HEK293T (cell line): ENCODE measurements around the gene TBCC.

ENCODE experiments used
- CTCF ChIA-PET: fragments of 350-600 bp; formaldehyde crosslinking; extraction: SDS; loops from one replicate; lab custom pipeline; 2021; ENCODE audit warnings: antibody characterized with exemption, inconsistent platforms; lab: Yijun Ruan, JAX
- POLR2A ChIA-PET: fragments of 350-600 bp; formaldehyde crosslinking; extraction: SDS; loops from one replicate; lab custom pipeline; 2020; ENCODE audit warnings: antibody characterized with exemption, inconsistent platforms; lab: Yijun Ruan, JAX
- DNase-seq: peaks from one replicate; pipeline ENCODE4 v3.0.0; 2012; ENCODE audit warnings: mixed read lengths; ENCODE audit errors: extremely low spot score
- ARNT ChIP-seq: fragments of 450-650 bp; IDR thresholded peaks from 2 replicates; pipeline ENCODE4 v1.6.1; 2017; ENCODE audit warnings: mild to moderate bottlenecking
- BHLHE40 ChIP-seq: fragments of 450-650 bp; IDR thresholded peaks from 2 replicates; pipeline ENCODE4 v1.6.1; 2016; ENCODE audit warnings: mild to moderate bottlenecking, moderate library complexity, borderline replicate concordance
- CTBP1 ChIP-seq: fragments of 450-650 bp; IDR thresholded peaks from 2 replicates; pipeline ENCODE4 v1.6.1; 2016; ENCODE audit warnings: borderline replicate concordance
- ELF4 ChIP-seq: fragments of 450-650 bp; IDR thresholded peaks from 2 replicates; pipeline ENCODE4 v1.6.1; 2017; ENCODE audit warnings: antibody characterized with exemption
- FOXA1 ChIP-seq: fragments of 450-650 bp; IDR thresholded peaks from 2 replicates; pipeline ENCODE4 v1.6.1; 2016; ENCODE audit warnings: mild to moderate bottlenecking
- FOXK2 ChIP-seq: fragments of 450-650 bp; IDR thresholded peaks from 2 replicates; pipeline ENCODE4 v1.6.1; 2016; ENCODE audit warnings: mild to moderate bottlenecking
- FOXM1 ChIP-seq: fragments of 450-650 bp; IDR thresholded peaks from 2 replicates; pipeline ENCODE4 v1.6.1; 2017; ENCODE audit warnings: mild to moderate bottlenecking, borderline replicate concordance
- HDGF ChIP-seq: fragments of 450-650 bp; IDR thresholded peaks from 2 replicates; pipeline ENCODE4 v1.6.1; 2017; ENCODE audit warnings: antibody characterized with exemption, borderline replicate concordance
- L3MBTL2 ChIP-seq: fragments of 450-650 bp; conservative IDR thresholded peaks from 2 replicates; pipeline ENCODE4 v1.6.1; 2016; ENCODE audit warnings: mild to moderate bottlenecking
- LEF1 ChIP-seq: fragments of 450-650 bp; IDR thresholded peaks from 2 replicates; pipeline ENCODE4 v1.6.1; 2017; ENCODE audit warnings: mild to moderate bottlenecking, borderline replicate concordance
- NFRKB ChIP-seq: fragments of 450-650 bp; IDR thresholded peaks from 2 replicates; pipeline ENCODE4 v1.6.1; 2016; ENCODE audit warnings: mild to moderate bottlenecking, moderate library complexity
- PKNOX1 ChIP-seq: fragments of 450-650 bp; IDR thresholded peaks from 2 replicates; pipeline ENCODE4 v1.6.1; 2016
- SP1 ChIP-seq: fragments of 450-650 bp; IDR thresholded peaks from 2 replicates; pipeline ENCODE4 v1.6.1; 2017
- SUZ12 ChIP-seq: fragments of 450-650 bp; IDR thresholded peaks from 2 replicates; pipeline ENCODE4 v1.6.1; 2016; ENCODE audit warnings: mild to moderate bottlenecking
- TARDBP ChIP-seq: fragments of 450-650 bp; IDR thresholded peaks from 2 replicates; pipeline ENCODE4 v1.6.1; 2016
- ZNF384 ChIP-seq: fragments of 450-650 bp; IDR thresholded peaks from 2 replicates; pipeline ENCODE4 v1.6.1; 2016

Gene TBCC

DNA sequence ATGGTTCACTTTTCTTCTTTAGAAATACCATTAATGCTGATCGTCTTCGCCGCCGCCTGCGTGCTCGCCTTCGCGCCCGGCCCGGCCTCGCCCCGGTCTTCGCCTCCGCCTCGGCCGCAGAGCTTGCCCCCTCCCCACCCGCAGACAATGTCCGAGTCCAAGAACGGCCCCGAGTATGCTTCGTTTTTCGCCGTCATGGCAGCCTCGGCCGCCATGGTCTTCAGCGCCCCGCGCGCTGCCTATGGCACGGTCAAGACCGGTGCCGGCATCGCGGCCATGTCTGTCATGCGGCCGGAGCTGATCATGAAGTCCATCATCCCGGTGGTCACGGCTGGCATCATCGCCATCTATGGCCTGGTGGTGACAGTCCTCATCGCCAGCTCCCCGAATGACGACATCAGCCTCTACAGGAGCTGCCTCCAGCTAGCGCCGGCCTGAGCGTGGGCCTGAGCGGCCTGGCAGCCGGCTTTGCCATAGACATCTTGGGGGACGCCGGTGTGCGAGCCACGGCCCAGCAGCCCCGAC is 18.8 kb downstream of the TBCC start:
- POLR2A ChIA-PET: interaction anchor here (1.7 to 2.9 kb wide), 4 partner anchors 19 to 152 kb away, joined by 5 to 16 read pairs (median 6); partner anchors contain the start of genes RPL7L1 and TBCC
- no peak for TF ChIP-seq BHLHE40
- no peak for TF ChIP-seq FOXA1
- no peak for TF ChIP-seq ELF4
- TF ChIP-seq FOXK2: no peak
- no peak for TF ChIP-seq TARDBP
- TF ChIP-seq CTBP1: no peak
- no peak for TF ChIP-seq LEF1
- no peak for TF ChIP-seq PKNOX1
- no peak for TF ChIP-seq SP1
- TF ChIP-seq HDGF: no peak
- TF ChIP-seq FOXM1: no peak
- TF ChIP-seq ZNF384: no peak
- no peak for TF ChIP-seq SUZ12
- TF ChIP-seq ARNT: no peak
- no peak for TF ChIP-seq NFRKB
- TF ChIP-seq L3MBTL2: no peak
- DNase-seq: no peak
- CTCF ChIA-PET: interaction anchor here (0.6 to 3.0 kb wide), 4 partner anchors 15 to 65 kb away, joined by 4 to 17 read pairs (median 6); no protein-coding TSS in a partner anchor

DNA sequence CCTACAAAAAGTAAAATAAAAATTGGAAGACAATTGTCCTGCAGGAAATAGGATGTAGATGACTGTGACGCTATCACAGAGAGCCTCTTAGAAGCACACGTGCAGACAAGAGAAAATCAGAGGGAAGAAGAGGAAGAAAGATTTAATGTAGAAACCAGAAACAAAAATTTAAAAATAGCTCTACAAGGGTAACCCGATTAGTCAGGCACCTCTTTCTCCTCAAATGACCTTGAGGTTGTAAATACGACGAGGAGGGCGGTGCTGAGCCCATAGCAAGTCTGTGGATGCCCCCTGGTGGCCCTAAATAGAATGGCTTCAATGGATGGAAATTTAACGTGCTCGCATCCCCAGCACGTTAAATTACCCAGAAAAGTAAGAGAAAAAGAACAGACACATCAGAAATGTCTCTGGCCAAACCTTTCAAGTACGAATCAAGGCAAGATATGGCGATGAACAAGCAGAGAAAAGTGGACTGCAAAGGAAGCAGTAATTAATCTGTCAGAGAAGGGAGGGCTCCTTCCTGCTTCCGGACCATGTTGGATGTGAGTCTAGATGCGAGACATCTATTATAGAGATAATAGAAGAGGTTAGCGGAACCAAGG is 19.3 kb downstream of the TBCC start:
- ChIA-PET POLR2A (interaction anchor here (1.0 to 2.9 kb wide), 5 partner anchors 19 to 153 kb away, joined by 3 to 16 read pairs (median 5); partner anchors contain the start of genes RPL7L1 and TBCC), CTCF (interaction anchor here (0.7 to 3.0 kb wide), 8 partner anchors 9 to 147 kb away, joined by 3 to 17 read pairs (median 3); no protein-coding TSS in a partner anchor)
- peak; percentile 76 for DNase-seq
- TF ChIP-seq SUZ12 (no peak), NFRKB (no peak), L3MBTL2 (no peak), LEF1 (no peak), TARDBP (no peak), FOXA1 (no peak), HDGF (no peak)

DNA sequence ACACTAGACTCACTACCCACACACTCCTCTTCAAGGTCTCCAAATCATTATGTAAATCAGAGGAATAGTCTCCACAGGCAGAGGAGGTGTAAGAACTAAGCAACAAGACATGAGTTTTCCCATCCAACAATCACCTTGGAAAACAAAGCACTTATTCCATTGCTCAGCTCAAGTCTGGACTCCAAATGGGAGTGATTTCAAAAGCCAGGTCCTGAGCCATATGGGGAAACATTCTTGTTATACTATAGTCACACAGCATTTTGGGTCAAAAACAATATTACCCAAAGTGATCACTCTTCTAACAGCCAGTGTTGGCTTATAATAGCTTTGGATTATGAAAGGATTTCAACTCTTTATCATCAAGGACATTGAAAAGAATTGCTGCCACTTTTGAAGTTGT is 19.9 kb downstream of the TBCC start:
- POLR2A ChIA-PET: interaction anchor here (1.0 to 2.9 kb wide), 5 partner anchors 20 to 154 kb away, joined by 3 to 16 read pairs (median 5); partner anchors contain the start of genes RPL7L1 and TBCC
- TF ChIP-seq NFRKB (no peak), TARDBP (no peak), BHLHE40 (no peak), FOXM1 (no peak), HDGF (no peak), ARNT (no peak), ELF4 (no peak), SP1 (no peak), LEF1 (no peak), SUZ12 (no peak), L3MBTL2 (no peak)
- CTCF ChIA-PET: interaction anchor here (0.6 to 3.0 kb wide), 12 partner anchors 10 to 178 kb away, joined by 3 to 17 read pairs (median 3); no protein-coding TSS in a partner anchor
- no peak for DNase-seq

DNA sequence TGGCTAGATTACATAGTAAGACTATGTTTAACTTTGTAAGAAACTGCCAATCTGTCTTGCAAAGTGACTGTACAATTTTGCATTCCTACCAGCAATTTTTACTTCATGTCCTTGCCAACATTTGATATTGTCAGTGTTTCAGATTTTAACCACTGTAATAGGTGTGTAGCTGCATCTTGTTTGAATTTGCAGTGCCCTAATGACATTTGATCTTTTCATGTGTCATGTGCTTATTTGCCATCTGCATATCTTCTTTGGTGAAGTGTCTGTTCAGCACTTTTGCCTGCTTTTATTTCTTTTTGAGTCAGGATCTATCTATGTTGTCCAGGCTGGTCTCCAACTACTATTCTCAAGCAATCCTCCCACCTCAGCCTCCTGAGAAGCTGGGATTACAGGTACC is 21.1 kb downstream of the TBCC start:
- POLR2A ChIA-PET: interaction anchor here (2.9 kb wide), 1 partner anchor 155 kb away, joined by 16 read pairs; the partner anchor contains the start of gene RPL7L1
- TF ChIP-seq ZNF384 (no peak), FOXM1 (no peak), CTBP1 (no peak), HDGF (no peak), BHLHE40 (no peak), ARNT (no peak), NFRKB (no peak), L3MBTL2 (no peak), SUZ12 (no peak), SP1 (no peak), LEF1 (no peak), FOXA1 (no peak), FOXK2 (no peak), ELF4 (no peak), PKNOX1 (no peak), TARDBP (no peak)
- CTCF ChIA-PET: interaction anchor here (0.9 to 3.0 kb wide), 4 partner anchors 63 to 177 kb away, joined by 3 to 17 read pairs (median 5); no protein-coding TSS in a partner anchor
- DNase-seq: no peak

DNA sequence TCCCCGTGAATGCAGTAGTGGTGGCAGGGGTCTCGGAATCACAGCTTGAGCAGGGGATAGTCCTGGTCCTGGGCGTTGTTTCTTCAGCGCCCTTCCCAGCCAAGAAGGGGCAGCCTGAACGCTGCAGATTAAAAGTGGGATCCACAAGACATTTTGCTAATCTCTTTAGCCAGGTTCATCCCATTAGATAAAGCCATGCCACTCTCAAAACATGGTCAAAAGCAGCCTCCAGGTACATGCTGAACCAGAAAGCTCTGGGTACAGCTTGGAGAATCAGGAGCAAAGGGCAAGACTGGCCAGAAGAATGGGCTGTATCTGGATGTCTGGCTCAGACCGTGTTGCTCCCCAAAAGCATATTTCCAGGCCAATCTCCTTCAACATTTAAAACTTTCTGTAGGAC is 23.4 kb downstream of the TBCC start, which contains the start of gene PRPH2:
TSS of gene PRPH2 (minus strand) at position 101 of the 400 bp plus-strand sequence. CDS start 263 bp downstream, outside the sequence.
- DNase-seq: no peak
- ChIA-PET POLR2A (no interaction called here), CTCF (no interaction called here)
- TF ChIP-seq BHLHE40 (no peak), L3MBTL2 (no peak)

DNA sequence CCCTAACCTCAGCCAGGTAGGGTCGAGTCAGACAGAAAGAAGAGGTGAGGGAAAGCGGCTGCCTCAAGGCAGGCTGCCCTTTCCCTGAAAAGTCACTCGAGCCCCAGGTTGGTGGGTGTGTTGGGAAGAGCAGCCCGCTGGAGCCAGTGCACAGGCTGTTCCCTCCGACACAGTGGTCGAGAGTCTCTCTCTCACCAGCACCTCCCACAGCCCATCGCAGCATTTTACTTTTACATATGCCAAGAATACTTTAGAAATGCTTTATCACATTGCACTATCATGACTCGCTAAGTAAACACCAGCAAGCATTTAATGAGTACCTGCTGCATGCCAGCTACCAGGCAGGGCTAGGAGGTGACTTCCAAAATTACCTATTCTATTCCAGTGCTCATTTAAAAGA is 25.2 kb downstream of the TBCC start:
- TF ChIP-seq FOXA1: no peak
- no peak for TF ChIP-seq HDGF
- TF ChIP-seq TARDBP: no peak
- no peak for TF ChIP-seq PKNOX1
- no peak for TF ChIP-seq BHLHE40
- TF ChIP-seq SUZ12: no peak
- TF ChIP-seq CTBP1: no peak
- no peak for TF ChIP-seq ELF4
- no peak for TF ChIP-seq L3MBTL2
- TF ChIP-seq LEF1: no peak
- no peak for TF ChIP-seq ZNF384
- no peak for TF ChIP-seq FOXK2
- TF ChIP-seq NFRKB: no peak
- POLR2A ChIA-PET: interaction anchor here (1.5 kb wide), 1 partner anchor 62 kb away, joined by 4 read pairs; the partner anchor contains the start of gene BICRAL
- DNase-seq: no peak
- CTCF ChIA-PET: no interaction called here
